ENCODE results near the gene TDRD7. TPM values are rescaled to one million over a fixed set of nuclear protein-coding genes. Genes with fewer than 3 reads are reported as not detected.

The TDRD7 gene
- total and polyA plus RNA-seq, 2 of the 13 experiments (the other 11 are each of a cell fraction or from before 2014, with no cell fraction given): 9.8 to 15.5 TPM

- TF ChIP-seq MTF1 (CRISPR knock-in tag; IDR thresholded peaks at IDR 0.05): no peak
- no peak for TF ChIP-seq ZNF468 (CRISPR knock-in tag; IDR thresholded peaks at IDR 0.05)
- no peak for TF ChIP-seq ZBTB10 (CRISPR knock-in tag; IDR thresholded peaks at IDR 0.05; ENCODE audit: borderline replicate concordance)
- TF ChIP-seq ZNF34 (CRISPR knock-in tag; IDR thresholded peaks at IDR 0.05; ENCODE audit: borderline replicate concordance): 0 out of 2 replicates have a peak, but pooled peaks have one; percentile 83
- TF ChIP-seq ZNF430 (CRISPR knock-in tag; IDR thresholded peaks at IDR 0.05): 0 out of 2 replicates have a peak, but pooled peaks have one; percentile 25
- no peak for TF ChIP-seq ZNF839 (CRISPR knock-in tag; IDR thresholded peaks at IDR 0.05; ENCODE audit: borderline replicate concordance)
- no peak for TF ChIP-seq RFX1 (IDR thresholded peaks at IDR 0.05)
- TF ChIP-seq THYN1 (CRISPR knock-in tag; IDR thresholded peaks at IDR 0.05; ENCODE audit: borderline replicate concordance, low read depth): no peak
- peak in 1 of 2 experiments; percentile 22; a peak in 1 of 4 replicates for TF ChIP-seq REST (IDR thresholded peaks at IDR 0.05; ENCODE audit: borderline replicate concordance in 1 of 2, low read depth in 1 of 2, low read length in 2 of 2)
- no peak for TF ChIP-seq ZNF326 (CRISPR knock-in tag; IDR thresholded peaks at IDR 0.05; ENCODE audit: borderline replicate concordance)
- peak; percentile 89 for TF ChIP-seq ZSCAN31 (CRISPR knock-in tag; IDR thresholded peaks at IDR 0.05; ENCODE audit: low read depth)
- no peak for TF ChIP-seq ZNF343 (CRISPR knock-in tag; IDR thresholded peaks at IDR 0.05)
- TF ChIP-seq FOXO1 (CRISPR knock-in tag; IDR thresholded peaks at IDR 0.05): peak; percentile 53; the same call in 1 of the 2 replicates
- TF ChIP-seq SP5 (CRISPR knock-in tag; IDR thresholded peaks at IDR 0.05; ENCODE audit: borderline replicate concordance, low read depth): 0 out of 2 replicates have a peak, but pooled peaks have one; percentile 15
- no peak for TF ChIP-seq CREB1 (IDR thresholded peaks at IDR 0.05)
- TF ChIP-seq CREB1 (CRISPR knock-in tag; IDR thresholded peaks at IDR 0.05): no peak
- TF ChIP-seq ZNF563 (CRISPR knock-in tag; IDR thresholded peaks at IDR 0.05): no peak
- no peak for TF ChIP-seq AGO1 (IDR thresholded peaks at IDR 0.05; ENCODE audit: low read depth, low read length, poor library complexity, severe bottlenecking)
- TF ChIP-seq ZNF570 (CRISPR knock-in tag; IDR thresholded peaks at IDR 0.05; ENCODE audit: borderline replicate concordance): no peak
- TF ChIP-seq ISL2 (CRISPR knock-in tag; IDR thresholded peaks at IDR 0.05): peak; percentile 76
- 0 out of 2 replicates have a peak, but pooled peaks have one; percentile 59 for TF ChIP-seq ZFP82 (CRISPR knock-in tag; IDR thresholded peaks at IDR 0.05; ENCODE audit: borderline replicate concordance)
- peak; percentile 79; the same call in 1 of the 2 replicates for TF ChIP-seq CHCHD3 (CRISPR knock-in tag; IDR thresholded peaks at IDR 0.05)
- no peak for TF ChIP-seq RFX5 (IDR thresholded peaks at IDR 0.05; ENCODE audit: low read depth, low read length)
- TF ChIP-seq ZSCAN22 (CRISPR knock-in tag; IDR thresholded peaks at IDR 0.05): no peak
- TF ChIP-seq ZNF772 (CRISPR knock-in tag; IDR thresholded peaks at IDR 0.05): peak; percentile 61; the same call in 1 of the 2 replicates
Measured at GRCh38 chr9:97411789-97412625, at the start of gene TDRD7 (continued).

Measured in HepG2 (cell line).